Fibroblast of villous mesenchyme (primary cell): ENCODE measurements around the gene SORCS2. TPM values are rescaled to one million over a fixed set of nuclear protein-coding genes. Genes with fewer than 3 reads are reported as not detected.

Experiments used
- DNase-seq: peaks from one replicate; pipeline ENCODE4 v3.0.0-alpha.2; 2010; ENCODE audit warnings: low read depth
- H3K4me3 ChIP-seq: 2 replicates; pipeline ENCODE4 v1.5.1; 2011; ENCODE audit warnings: low read depth, mild to moderate bottlenecking, low read length
- total RNA-seq: library from RNA; depleted of rRNA; stranded (reverse); fragments of >200 nt; gene quantifications from 2 replicates; pipeline ENCODE4 v1.2.3, GENCODE V29; 2012
- TF ChIP-seq, protein P1 (sequence below): IDR thresholded peaks from 2 replicates; pipeline ENCODE4 v1.5.1; 2012; ENCODE audit warnings: low read depth, mild to moderate bottlenecking, low read length; ENCODE audit not compliant: insufficient read depth

Gene SORCS2
- total RNA-seq, 1 donor = under 0.01 TPM

- TF ChIP-seq, protein P1, sequence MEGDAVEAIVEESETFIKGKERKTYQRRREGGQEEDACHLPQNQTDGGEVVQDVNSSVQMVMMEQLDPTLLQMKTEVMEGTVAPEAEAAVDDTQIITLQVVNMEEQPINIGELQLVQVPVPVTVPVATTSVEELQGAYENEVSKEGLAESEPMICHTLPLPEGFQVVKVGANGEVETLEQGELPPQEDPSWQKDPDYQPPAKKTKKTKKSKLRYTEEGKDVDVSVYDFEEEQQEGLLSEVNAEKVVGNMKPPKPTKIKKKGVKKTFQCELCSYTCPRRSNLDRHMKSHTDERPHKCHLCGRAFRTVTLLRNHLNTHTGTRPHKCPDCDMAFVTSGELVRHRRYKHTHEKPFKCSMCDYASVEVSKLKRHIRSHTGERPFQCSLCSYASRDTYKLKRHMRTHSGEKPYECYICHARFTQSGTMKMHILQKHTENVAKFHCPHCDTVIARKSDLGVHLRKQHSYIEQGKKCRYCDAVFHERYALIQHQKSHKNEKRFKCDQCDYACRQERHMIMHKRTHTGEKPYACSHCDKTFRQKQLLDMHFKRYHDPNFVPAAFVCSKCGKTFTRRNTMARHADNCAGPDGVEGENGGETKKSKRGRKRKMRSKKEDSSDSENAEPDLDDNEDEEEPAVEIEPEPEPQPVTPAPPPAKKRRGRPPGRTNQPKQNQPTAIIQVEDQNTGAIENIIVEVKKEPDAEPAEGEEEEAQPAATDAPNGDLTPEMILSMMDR = no peak
- no peak overlapping the region for H3K4me3 ChIP-seq
- no peak for DNase-seq
These were observed 95.6 kb downstream of the SORCS2 start for GRCh38 chr4:7287918-7288280.

DNA sequence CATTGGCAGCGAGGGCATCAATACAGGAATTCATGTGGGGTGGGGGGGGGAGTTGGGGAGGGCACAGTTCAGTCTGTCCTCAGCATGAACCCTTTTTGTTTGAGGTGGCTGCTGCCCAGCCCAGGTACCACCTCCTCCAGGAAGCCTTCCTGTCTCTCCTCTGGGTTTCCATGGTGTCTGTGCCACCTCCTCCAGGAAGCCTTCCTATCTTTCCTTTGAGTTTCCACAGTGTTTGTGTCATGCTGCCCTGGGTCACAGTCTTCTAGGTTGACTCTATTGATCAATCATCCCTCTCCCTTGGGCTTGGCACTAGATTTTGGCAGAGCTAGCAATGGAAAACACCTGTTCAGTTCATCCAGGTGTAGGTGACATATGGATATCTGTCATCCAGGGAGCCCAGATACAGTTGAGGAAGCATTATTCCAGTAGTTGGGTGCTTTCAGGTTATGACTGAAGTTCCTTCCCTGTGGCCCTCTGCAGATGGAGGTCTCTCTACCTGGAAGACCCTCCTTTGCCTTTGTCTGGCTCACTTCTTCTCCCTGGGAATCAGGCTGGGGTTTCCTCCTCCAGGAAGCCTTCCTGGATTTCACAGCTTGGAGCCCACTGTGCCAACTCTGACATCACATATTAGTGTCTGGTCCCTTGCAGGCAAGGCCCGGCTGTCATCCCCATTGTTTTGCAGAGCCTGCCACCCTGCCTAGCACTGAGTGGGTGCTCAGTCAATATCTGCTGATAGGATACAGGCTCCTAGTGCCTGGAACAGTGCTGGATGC, 96.6 kb downstream of the SORCS2 start:
- no peak overlapping the region for H3K4me3 ChIP-seq
- DNase-seq = no peak
- TF ChIP-seq, protein P1 = no peak

DNA sequence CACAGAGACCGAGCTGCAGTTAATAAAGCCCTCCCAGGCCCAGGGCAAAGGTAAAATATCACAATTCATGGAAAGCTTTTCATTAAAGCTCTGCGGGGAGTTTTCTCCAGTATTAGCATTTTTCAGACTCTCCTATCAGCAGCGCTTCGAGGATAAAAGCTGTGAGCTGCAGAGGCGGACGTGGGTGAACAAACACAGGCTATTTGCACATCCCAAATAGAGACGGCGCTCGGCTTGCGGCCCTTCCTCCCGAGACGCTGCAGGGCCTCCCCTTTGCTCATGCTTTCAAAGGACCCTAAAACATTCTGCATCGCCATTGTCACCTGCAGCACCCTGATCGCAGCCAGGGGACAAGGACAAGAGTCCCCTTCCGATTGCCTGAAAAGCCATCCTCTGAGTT, 97.3 kb downstream of the SORCS2 start:
- TF ChIP-seq, protein P1 = no peak
- no peak for DNase-seq
- no peak overlapping the region for H3K4me3 ChIP-seq

DNA sequence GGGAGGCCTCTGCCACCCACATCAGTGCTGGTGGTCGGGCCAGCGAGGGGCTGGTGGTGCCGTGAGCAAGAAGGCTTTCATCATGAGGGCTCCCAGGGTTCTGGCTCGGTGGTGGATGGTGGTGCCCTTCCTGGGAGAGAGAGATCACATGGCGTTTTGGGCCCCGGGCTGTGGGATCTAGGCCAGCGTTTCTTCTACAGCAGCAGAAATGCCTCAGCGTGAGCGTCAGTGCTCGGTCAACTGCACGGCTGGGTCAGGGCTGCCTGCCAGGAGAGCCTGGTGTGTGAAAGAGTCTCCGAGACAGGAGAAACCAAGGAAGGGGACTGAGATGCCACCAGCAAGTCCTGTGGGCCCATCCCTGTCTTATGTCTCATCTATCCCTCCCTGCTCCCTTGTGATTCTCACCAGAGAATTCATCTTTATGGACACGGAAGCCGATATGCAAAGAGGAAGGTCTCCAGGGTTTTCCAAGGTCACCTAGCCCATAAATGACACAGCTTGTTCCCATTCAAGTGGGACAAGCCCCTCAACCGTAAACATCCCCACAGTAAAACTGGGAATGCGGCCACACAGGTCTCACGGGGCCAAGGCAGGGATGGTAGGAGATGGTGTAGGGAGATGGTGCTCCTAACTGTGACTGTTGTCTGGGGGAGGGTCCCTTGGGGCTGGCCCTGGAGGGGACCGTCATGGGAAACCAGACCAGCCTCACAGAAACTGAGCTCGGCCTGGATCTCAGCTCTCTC, 99.2 kb downstream of the SORCS2 start:
- DNase-seq = peak; percentile 22
- H3K4me3 ChIP-seq = no peak overlapping the region
- TF ChIP-seq, protein P1 = no peak

- no peak for DNase-seq
- TF ChIP-seq, protein P1 = no peak
These were observed 101.4 kb downstream of the SORCS2 start for GRCh38 chr4:7293703-7294102.

DNA sequence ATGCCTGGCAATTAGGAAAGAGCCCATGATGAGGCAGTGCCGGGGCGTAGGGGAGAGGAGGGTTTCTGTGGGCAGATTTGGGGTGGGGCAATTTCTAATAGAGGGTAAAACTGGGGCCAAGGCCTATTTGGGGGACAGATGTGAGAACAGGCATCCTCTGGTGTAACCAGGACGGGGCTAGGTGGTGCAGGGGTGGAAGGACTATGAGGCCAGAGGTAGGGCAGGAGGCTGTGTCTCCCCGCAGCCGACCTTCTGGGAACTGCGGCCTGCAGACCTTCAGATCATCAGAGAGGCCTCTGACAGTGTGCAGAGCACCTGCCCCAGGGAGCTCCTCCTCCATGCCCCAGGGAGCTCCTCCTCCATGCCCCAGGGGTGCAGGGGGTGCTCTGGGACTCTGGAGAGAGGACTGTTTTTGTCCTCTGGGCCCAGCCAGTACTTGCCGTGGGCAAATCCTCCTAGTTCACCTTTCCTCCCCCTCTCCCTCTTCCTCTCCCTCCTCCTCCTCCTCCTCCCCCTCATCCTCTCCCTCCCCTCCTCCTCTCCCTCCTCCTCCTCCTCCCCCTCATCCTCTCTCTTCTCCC, 101.9 kb downstream of the SORCS2 start:
- DNase-seq = no peak
- TF ChIP-seq, protein P1 = no peak
- no peak overlapping the region for H3K4me3 ChIP-seq

More at GRCh38 chr4:7293703-7294102, 101.4 kb downstream of the SORCS2 start:
- no peak overlapping the region for H3K4me3 ChIP-seq
